Right lobe of liver (tissue), 4 donors: ENCODE results near the gene APBA2.

Experiments
- CTCF ChIP-seq, 4 donors: fragments of 200-600 bp in 3 of 4; fragments of 450-650 bp in 1 of 4; IDR thresholded peaks; one replicate each; pipeline versions ENCODE4 v1.5.1 to v1.8.0; 2016 to 2022; ENCODE audit warnings: antibody characterized with exemption in 4 of 4, mild to moderate bottlenecking in 2 of 4
- POLR2A ChIP-seq: fragments of 450-650 bp; IDR thresholded peaks from one replicate; pipeline ENCODE4 v1.6.1; 2017; ENCODE audit warnings: antibody characterized with exemption, mild to moderate bottlenecking
- donor health status: DM: no; HTN: no; CAD: no.
- donor health status: DM: no; HTN: no; CAD: no.
- donor health status: DM: no; HTN: yes; CAD: no.

DNA sequence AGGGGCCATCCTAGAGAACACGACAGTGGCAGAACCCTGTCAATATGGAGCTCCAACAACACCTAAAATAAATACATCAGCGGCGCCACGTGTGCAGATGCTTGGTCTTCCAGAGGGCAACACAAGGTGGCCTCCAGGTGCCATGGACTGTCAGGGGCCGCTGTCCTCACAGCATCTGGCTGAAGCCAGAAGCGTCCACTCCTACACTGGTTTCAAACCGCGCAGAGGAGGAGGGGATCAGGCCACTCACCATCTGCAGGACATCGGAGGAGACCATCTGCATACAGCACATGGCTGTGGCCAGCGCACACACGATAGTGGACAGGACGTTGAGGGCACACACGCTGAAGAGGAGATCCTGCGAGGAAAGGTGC lies 265.7 kb downstream of the APBA2 start:
- TF ChIP-seq CTCF (IDR thresholded peaks at IDR 0.05) (no peak), POLR2A (no peak)
